GM18951 (cell line): ENCODE data around the gene ZBTB46.

Source experiments
- POLR2A ChIP-seq: IDR thresholded peaks from 4 replicates; pipeline ENCODE4 v1.6.1; 2011; ENCODE audit warnings: mild to moderate bottlenecking; ENCODE audit not compliant: insufficient read length, insufficient read depth; ENCODE audit errors: extremely low read depth
- in situ Hi-C: fragments of 300-500 bp; cut with MboI; formaldehyde crosslinking; loops from one replicate; pipeline ENCODE4 v1.12.0; 2022; ENCODE audit warnings: low sequenced_read_pairs, mixed read lengths, inconsistent platforms; ENCODE audit not compliant: unreplicated experiment

The ZBTB46 gene

GRCh38 chr20:63707558-63708300 is 123.3 kb downstream of the ZBTB46 start, which contains the start of the genes ARFRP1 and ZGPAT:
ARFRP1 (minus strand) TSS chr20:63707976; CDS start chr20:63707091, 885 bp downstream.
ZGPAT (plus strand) TSS chr20:63708039; CDS start chr20:63708581, 542 bp downstream.
- peak; percentile 72 for TF ChIP-seq POLR2A
- in situ Hi-C loops = no loop called here

- in situ Hi-C loops = no loop called here
- no peak for TF ChIP-seq POLR2A
These were observed 124.1 kb downstream of the ZBTB46 start for GRCh38 chr20:63706852-63707557.

- in situ Hi-C loops = no loop called here
- no peak for TF ChIP-seq POLR2A
These were observed 124.9 kb downstream of the ZBTB46 start for GRCh38 chr20:63706027-63706695.

- no peak for TF ChIP-seq POLR2A
- in situ Hi-C loops = no loop called here
These were observed 125.6 kb downstream of the ZBTB46 start for GRCh38 chr20:63705232-63706026.

- no peak for TF ChIP-seq POLR2A
- in situ Hi-C loops = no loop called here
These were observed 126.3 kb downstream of the ZBTB46 start for GRCh38 chr20:63704749-63705117.

GRCh38 chr20:63703976-63704748 is 126.9 kb downstream of the ZBTB46 start:
- no peak for TF ChIP-seq POLR2A
- in situ Hi-C loops = no loop called here

GRCh38 chr20:63703471-63703975 is 127.5 kb downstream of the ZBTB46 start:
- TF ChIP-seq POLR2A = no peak

GRCh38 chr20:63702751-63703470 is 128.2 kb downstream of the ZBTB46 start:
- in situ Hi-C loops = no loop called here
- peak; percentile 7 for TF ChIP-seq POLR2A

More at GRCh38 chr20:63703471-63703975, 127.5 kb downstream of the ZBTB46 start:
- in situ Hi-C loops = no loop called here

GRCh38 chr20:63702036-63702665 is 128.9 kb downstream of the ZBTB46 start:
- TF ChIP-seq POLR2A = no peak
- in situ Hi-C loops = no loop called here

- no peak for TF ChIP-seq POLR2A
- in situ Hi-C loops = no loop called here
These were observed 129.6 kb downstream of the ZBTB46 start for GRCh38 chr20:63701329-63702035.

GRCh38 chr20:63701051-63701328 is 130.1 kb downstream of the ZBTB46 start:
- in situ Hi-C loops = no loop called here
- TF ChIP-seq POLR2A = no peak
